NCI-H1048 (cell line): Measurements from ENCODE around the gene FIGNL2.

Source experiments
- DNase-seq: peaks from one replicate; lab custom pipeline; 2025; lab: John Stamatoyannopoulos, UW

FIGNL2 gene

DNA sequence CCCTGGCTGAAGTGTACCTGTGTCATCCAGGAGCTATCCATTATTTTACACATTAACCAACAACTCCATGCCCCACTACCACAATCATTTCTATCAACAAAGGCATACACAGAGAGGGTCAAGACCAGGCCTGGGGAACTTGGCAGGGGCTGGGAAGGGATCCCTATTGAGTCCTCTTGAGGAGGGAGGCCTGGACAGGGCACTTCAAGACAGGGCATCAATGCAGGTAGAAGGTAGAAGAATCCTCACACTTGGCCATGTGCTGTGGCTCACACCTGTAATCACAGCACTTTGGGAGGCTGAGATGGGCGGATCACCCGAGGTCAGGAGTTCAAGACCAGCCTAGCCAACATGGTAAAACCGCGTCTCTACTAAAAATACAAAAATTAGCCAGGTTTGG, 26.0 kb upstream of the FIGNL2 start:
- DNase-seq: no peak

GRCh38 chr12:51874000-51874399, 25.5 kb upstream of the FIGNL2 start:
- no peak for DNase-seq

DNA sequence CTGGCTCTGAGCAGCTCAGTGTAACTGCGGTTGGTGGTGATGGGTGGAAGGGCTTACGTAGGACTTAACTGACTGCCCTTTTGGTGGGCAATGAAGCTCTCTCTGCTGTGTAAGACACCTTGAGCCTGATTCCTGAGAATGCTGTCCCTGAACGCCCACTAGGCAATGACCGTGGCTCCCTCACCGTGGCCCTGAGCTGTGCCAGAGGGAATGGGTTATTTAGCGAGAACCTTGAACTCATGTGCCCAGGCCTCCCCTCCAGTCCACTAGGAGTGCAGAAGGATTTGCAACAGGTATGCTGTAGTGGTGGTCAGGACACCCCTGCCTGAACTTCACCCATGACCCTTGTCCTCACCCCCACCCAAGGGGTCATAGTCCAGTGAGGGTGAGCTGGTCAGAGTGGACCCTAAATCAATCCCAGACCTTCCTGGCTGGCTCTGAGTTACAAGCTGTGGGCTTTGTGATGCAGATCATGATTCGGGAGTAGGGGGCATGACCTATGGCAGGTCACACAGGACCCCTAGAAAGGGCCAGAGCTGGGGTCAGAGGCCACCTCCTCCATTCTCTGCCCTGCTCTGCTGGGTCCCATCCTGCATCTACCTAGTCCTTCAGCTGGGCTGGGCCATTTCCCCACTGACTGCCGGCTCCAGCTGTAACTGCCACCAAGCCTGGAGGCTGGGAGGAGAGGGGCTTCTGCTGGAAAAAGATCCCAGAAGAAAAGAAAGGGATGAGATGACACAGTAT, 24.9 kb upstream of the FIGNL2 start:
- no peak for DNase-seq

DNA sequence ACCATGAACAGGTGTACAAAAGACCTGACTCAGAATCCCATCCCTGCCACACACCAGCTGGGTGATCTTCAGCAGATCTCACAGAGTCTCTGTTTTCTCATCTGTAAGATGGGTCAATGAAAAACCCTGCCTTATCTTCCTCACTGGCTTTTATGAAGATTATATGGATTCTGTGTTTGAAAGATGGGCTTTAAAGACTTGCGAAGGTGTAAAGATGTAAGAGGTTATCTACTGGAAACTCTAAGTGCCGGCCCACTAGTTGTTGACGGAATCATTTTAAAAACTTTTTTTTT, 24.1 kb upstream of the FIGNL2 start:
- no peak for DNase-seq

GRCh38 chr12:51871918-51872688, 23.6 kb upstream of the FIGNL2 start:
- DNase-seq: no peak

DNA sequence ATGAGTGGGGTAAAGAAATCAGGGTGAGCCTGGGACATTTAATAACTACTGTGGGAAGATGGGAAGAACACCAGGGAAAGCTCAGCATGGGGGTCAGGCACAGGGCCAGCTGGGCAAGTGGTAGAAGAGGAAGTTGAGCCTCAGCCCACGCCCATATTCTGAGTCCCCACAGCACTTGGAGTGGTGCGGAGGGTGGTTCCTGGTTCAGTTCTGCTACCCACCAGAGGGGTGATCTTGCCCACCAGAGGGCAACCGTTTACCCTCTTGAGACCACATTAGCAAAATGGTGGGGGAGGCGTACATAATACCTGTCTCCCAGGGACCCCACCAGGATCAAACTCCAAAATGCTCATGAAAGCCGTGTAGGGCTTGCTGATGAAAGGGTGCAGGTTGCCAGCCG, 22.6 kb upstream of the FIGNL2 start:
- no peak for DNase-seq

GRCh38 chr12:51870504-51870903, 22.0 kb upstream of the FIGNL2 start:
- DNase-seq: no peak

GRCh38 chr12:51869931-51870330, 21.4 kb upstream of the FIGNL2 start:
- no peak for DNase-seq

- no peak for DNase-seq
Measured at GRCh38 chr12:51869496-51869865, 21.0 kb upstream of the FIGNL2 start.

DNA sequence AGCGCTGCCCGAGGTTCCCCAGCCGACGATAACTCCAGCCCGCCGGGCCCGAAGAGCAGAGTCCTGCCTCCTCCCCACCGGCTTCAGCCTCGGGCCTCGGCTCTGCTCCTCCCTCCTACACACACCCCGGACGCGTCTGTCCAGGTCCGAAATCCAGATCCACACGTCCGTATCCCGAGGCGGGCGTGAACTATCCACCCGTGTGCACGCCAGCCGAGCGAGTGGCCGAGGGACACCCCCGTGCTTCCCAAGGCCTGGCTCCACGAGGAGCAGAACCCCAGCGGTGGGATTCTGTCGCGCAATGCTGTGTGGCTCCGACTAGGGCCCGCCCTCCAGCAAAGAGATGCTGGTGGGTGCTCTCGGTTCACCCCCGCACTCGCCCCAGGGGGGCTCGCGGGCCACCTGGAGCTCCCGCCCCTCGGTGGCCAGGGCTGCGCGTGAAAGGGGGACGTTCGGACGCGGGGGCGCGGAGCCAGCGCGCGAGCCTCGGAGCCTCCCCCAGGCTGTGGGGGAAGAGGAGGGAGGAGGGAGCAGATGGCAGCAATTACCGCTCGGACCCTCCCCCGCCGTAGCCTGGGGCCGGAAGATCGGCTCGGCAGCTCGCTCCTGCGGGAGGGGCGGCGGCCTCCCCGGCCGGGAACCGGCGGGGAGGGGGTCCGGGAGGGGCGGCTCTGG, 20.4 kb upstream of the FIGNL2 start:
- DNase-seq: no peak

- no peak for DNase-seq
Measured at GRCh38 chr12:51867796-51868428, 19.4 kb upstream of the FIGNL2 start.

- no peak for DNase-seq
Measured at GRCh38 chr12:51867371-51867770, 18.9 kb upstream of the FIGNL2 start.

GRCh38 chr12:51866762-51867161, 18.2 kb upstream of the FIGNL2 start:
- no peak for DNase-seq

DNA sequence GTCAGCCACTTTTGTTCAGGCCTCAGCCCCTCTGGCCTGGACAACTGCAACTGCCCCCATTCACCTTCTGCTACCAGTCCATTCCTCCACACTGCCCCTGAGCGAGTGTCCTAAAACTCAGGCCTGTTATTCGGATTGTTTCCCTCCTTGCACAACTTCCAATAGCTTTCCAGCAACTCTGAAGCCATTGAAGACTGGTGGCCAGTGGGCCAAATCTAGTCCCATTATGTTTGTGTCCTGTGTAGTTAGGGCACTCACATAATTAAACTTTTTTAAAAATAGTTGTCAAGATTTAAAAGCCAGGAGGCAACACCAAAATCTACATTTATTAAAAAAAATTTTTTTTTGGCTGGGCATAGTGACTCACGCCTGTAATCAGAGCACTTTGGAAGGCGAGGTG, 17.8 kb upstream of the FIGNL2 start:
- DNase-seq: no peak

DNA sequence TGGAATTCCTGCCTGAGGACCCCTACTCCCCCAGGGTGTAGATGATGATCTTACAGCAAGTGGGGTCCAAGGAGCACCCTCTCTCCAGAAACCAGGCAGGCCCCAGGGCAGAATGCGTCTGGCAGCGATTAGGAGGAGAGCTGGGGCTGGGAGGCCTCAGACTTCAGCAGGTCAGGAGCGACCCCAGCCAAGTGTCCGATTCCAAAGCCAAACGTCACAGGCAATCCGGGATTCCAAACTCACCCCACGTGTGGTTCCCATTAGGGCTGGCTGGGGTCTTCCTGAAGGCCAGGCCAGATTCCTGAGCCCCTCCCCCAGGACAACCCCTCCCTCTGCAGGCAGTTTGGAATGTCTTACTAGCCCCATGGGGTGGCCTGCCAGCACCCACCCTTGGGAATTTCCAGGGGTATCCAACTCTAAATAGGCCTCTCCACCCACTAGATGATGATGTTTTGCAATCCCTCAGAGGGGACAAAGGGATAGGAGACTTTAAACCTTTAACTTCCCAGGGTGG, 17.3 kb upstream of the FIGNL2 start:
- DNase-seq: no peak

DNA sequence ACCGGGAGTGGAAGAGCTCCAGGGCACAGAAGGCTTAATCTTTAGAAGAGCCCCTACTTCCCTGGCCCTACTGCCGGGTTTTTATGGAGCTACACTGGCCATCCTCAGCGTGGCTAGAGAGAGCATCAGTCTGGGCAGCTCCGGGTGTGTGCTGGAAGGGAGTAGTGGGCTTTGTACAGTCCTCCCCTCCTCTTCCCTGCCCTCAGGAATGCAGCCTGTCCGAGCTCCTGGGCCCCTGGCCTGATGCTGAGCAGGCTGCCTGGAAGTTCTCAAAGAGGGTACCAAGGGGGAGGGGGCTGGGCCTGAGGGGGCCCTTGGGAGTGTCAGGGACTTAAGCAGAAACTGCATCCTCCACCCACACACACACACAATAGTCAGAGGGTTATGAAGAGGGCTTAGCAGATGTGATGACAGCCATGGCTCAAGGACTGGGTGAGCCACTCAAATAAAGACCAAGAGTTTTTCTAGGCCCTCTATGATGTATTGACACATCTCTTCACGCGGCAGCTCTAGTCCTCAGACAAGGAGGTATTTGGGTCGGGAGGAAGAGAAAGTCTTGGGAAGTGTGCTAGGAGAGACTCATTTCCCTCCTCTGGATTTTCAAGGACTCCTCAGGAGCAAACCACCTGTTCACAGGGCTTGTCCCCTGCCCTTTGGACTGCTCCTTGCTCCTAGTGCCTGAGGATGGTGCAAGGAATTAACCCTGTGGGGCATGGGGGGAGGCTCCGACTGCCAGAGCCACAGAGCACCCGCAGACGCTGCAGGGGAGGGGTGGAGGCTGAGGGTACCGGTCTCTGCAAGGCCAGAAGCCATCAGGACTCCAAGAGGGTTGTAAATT, 16.5 kb upstream of the FIGNL2 start:
- no peak for DNase-seq

DNA sequence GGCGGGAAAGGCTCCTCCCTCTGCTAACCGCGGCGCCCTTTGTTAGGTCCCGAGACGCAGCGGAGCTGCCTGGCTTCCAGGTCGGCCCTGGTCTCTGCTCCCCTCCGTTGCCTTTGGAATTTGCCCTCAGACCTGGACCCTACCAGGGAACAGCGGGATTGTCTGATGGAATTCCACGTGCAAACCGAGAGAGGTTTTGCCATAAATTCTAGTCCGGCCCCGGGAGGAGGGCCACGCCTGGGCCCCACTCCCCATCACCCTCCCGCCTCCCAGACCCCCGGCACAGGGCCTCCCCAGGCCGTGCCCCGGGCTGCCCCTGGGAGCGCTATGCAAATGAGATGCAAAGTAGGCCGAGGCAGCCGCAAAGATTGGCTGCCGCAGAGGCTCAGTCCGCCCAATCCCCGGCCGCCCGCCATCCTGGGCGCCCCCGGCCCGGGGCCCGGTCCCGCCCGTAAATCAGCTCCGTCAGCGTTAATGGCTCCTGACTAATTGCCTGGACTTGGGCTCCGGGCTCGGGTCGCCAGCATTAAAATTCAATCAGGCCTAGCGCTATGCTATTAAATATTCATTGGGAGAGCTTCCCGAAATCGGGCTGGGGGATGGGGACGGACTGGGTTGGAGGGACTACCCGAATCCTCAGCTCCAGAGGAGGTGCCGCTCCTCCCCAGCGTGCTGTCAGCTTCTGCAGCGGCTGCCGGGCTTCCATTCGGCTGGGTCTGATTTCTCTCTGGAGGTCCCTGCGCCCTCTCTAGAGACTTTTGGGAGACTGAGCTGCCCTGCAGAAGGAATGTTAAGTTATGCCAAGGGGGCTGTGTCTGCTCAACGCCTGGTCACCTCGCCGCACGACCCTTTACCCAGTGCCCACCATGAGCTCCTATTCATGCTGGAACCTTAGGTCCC, 15.7 kb upstream of the FIGNL2 start:
- no peak for DNase-seq

- no peak for DNase-seq
Measured at GRCh38 chr12:51863363-51863932, 14.9 kb upstream of the FIGNL2 start.

DNA sequence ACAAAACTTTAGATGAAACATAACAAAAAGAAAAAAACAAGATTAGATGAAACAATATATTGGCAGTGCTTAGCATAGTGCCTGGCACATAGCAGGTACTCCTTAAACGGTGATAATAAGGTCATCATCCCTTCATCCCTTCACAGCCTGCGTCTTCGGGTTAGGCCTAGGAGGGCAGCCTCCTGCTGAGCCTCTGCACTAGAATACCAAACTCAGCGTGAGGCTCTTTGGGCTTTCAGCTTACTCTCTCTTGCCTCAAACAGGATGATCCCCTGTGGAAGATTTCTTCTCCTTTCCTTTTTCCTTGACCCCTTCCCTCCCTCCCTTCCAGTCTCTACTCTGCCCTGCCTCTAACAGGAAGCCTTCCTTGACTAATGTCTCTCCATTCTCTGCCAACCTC, 14.4 kb upstream of the FIGNL2 start:
- no peak for DNase-seq

- DNase-seq: no peak
Measured at GRCh38 chr12:51860986-51861385, 12.5 kb upstream of the FIGNL2 start.
